Measurements from ENCODE around the gene TSHZ2.

DNA sequence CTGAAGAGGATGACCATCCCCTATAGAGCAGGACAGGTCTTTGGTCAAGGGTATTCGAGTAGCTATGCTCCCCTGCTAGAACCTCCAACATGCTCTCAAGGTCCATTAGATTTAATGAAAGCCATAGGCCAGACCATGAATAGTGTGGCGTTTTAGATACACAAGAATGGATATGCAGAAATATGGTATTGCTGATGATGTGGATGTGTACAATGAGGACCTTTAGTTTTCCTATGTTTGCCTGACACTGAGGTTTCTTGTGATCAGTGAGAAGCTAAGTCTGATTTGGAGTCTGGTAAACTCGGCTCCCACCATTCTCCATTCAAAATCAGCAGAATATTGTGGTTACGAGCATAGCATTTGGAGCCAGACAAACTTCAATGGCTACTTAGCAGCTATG, 125.6 kb downstream of the TSHZ2 start:
- TF ChIP-seq POLR2AphosphoS5 (IDR thresholded peaks at IDR 0.05; ENCODE audit: low read depth, low read length) (no peak), POLR2A (IDR thresholded peaks at IDR 0.05; ENCODE audit: low read depth, low read length) (no peak), TAF1 (IDR thresholded peaks at IDR 0.05; ENCODE audit: borderline replicate concordance, low read depth, low read length) (no peak)

All from GM12892 (cell line).